HG03571 (cell line): Measurements from ENCODE around the gene SRSF11.

Source experiments
- ATAC-seq: cut with Tn5 transposase; IDR thresholded peaks from one replicate; pipeline ENCODE4 v1.9.1; 2021; ENCODE audit not compliant: unreplicated experiment

SRSF11 gene

DNA sequence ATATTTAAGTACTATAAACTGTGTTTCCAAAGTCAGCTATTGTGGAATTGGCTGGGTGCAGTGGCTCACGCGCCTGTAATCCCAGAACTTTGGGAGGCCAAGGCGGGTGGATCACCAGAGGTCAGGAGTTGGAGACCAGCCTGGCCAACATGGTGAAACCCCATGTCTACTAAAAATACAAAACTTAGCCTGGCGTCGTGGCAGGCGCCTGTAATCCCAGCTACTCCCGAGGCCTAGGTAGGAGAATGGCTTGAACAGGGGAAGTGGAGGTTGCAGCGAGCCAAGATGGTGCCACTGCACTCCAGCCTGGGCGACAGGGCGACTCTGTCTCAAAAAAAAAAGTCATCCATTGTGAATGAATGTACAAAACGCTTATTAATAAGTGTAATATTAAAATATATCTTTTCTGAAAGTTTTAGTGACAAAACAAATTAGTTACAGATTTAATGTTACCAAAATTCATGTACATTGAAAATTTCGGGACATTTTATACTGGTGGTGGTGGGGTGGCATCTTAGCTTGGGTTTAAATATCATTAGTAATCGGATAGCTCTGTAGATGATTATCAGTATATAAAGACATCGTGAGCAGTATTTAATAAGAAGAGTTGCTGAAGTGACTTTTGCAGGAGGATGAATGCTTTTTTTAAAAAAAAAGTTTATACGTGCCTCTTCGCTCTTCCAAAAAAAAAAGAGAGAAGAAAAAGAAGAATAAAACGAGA lies 503 bp upstream of the SRSF11 start:
- ATAC-seq: peak; percentile 2

DNA sequence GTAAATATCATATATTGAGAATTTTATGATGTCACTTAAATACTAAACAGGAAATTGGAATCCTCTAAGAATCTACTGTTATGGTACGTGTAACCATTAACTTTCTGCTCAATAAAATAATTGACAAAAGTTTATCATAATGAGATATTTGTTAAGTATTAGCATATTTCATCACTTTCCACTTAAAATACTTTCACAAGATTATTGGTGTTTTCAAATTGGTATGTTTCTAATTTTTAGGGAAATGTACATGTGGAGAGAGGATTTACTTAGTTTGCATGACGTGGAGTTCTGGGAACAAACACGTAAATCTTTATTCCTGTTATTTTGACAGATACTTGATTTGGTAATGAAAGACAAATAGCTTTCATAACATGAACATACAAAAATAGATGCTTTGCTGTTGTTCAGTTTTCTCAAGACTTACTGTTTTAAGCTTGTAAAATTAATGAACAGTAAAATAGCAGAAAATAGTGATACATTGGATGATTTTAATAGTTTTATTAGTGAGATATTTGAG lies 1.6 kb downstream of the SRSF11 start:
- no peak for ATAC-seq

DNA sequence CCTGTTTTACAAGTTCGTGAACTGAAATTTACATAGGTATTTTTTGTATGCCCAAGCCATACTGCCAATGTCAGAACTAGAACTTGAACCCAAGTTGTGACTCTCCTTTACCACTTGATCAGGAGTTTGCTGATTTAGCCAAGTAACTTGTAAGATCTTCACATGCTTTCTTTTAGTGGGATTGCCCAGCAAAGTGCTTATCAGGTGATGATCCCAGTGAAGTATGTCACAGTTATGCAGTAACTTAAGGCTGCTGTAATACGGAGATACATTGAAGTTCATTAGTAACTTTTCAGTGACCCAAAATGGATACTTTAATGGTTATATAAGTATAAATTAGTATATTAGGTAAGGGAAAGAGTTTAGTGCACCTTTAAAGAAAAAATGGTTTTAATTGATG lies 3.8 kb downstream of the SRSF11 start:
- no peak for ATAC-seq

DNA sequence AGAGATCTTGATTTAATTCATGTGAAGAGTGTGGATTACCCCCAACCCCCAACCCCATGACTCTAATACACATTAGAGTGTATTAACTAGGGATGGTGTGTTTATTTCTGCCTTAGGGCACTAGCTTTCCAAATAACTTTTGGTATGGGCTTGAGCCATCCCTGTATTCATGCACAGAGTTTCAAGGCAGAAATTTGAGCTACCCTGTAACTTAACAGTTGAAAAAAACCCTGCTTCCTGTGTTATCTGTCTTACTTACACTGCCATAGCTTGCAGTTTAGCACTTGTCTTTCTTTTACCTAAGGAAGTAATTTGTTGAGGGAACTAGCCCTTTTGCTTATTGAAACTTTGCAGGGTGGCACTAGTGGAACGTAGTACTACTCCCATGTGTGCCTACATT lies 6.3 kb downstream of the SRSF11 start:
- ATAC-seq: no peak

DNA sequence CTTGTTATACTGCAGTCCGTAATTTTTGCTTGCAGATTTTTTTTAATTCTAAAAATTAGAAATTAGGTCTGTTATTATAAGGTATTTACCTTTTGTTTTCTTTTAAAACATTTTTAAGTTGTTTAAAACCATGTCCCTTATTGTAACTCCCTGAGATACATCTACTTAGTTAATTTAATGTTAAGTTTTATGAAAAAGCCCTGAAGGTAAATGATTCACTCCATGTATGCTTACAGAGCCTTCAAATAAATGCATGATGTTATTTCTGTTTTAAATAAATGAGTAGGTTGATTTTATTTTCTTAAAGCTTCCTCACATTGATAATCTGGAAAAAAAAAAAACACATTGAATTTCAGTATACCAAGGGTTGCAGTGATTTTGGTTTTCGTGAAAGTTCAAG lies 7.5 kb downstream of the SRSF11 start:
- no peak for ATAC-seq

DNA sequence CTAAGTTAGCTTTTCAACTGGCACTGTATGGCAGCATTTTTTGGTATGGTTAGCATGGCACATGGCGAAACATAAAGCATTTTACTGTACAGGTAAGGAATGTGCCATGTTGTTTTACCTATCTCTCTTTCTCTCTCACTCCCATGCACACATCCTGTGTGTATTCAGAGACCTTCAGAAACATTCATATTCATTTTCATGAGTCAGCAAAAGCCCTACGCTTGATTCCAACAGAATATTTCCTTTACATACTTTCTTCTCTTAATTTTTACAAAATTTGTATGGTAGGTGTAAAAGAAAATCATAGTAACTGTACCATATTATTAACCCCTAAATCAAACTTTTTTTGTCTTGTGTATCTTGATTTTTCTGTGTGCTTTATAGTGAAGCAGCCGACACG lies 10.3 kb downstream of the SRSF11 start:
- ATAC-seq: no peak

DNA sequence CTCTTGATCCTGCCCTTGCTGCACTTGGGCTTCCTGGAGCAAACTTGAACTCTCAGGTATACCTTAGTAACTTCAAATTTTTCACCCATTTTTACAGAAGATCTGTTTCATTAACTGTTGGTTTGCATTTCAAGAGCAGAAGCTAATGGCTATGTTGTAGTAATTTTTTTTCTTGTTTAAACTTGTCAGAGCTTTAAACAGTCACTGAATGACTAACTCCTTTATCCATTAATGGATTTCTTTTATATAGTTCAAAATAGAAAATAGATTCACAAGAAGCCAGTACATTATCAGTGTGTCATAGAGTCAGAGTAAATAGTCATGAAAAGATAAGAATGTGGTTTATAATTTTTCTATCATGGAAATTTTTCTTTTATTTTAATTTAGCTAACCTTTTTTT lies 13.6 kb downstream of the SRSF11 start:
- no peak for ATAC-seq

DNA sequence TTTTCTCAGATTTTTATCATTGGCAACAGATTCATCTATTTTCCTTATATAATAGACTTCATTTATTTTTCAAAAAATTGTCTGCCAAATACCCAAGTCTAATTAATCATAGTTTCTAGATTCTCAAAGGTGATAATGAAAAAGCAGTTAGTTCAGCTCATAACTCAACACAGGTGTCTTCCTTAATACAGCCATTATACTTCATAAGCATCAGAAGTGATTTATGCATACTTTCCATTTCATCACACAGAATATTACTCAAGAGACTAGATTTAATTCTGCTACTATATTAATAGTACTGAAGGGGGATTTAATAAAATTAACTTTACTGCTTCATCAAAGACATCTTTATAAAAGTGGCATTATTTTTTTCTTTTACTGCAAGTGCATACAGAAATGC lies 18.8 kb downstream of the SRSF11 start:
- ATAC-seq: no peak

DNA sequence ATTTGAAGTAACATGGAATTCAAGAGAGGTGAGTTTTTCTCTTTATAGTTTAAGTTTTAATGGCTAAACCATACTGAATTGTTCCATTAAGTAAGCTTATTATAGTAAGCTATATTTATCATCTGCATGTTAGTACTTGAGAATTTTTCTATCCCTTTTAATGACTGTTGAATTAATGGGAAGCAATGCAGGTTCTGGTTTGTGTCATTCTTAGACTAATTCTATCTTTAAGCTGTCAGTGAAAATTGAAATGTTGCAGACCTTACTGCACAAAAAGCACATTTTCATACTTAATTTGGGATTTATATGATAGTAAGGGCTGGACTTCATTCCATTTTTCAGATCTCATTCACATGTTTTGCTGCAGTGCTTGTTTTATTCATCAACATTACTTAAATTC lies 25.9 kb downstream of the SRSF11 start:
- no peak for ATAC-seq

DNA sequence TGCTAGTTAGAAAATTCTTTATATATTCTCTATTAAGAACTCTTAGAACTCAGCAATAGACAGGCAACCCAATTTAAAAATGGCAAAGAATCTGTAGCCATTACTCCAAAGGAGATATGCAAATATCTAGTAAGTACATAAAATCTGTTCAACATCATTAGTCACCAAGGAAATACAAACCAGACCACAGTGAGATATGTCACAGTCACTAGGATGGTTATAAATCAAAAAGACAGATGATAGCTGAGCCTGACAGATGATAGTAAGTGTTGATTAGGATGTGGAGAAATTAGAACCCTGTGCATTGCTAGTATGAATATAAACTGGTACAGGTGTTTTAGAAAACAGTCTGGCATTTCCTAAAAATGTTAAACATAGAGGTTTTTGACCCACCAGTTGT lies 26.6 kb downstream of the SRSF11 start:
- ATAC-seq: no peak

DNA sequence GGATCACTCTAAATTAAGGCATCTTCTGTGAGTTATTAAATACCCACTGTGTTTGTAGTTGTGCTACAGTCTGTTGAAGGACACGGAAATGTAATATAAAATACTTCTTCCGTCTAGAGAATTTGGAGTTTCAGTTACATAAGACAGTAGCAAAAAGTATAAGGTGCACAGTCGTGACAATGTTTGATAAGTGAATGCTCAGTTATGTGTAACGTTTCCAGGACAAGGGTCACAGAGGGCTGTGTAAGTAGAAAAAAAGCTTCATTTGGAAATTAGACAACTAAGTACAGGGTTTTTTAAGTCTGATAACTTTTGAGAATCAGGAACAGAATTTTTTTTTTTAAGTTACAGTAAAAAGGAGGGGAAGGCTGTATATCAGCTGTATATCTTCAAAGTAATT lies 27.5 kb downstream of the SRSF11 start:
- no peak for ATAC-seq

DNA sequence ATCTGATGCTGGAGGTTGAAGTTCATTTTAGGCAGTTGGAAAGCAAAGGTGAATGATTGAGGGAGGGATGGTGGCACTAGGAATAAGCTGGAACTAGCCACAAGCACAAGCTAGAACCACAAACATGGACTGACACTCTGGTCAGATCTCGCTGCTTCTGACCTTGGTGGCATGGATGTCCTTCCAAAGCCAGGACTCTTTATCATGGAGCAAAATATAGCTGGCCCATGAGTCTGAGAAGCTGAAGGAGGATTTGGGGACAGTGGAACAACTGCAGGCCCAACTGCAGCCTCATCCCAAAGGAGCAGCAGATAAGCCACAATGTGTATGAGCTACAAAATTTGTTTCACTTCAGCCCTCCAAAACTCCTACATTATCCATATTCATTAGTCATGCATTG lies 35.5 kb downstream of the SRSF11 start:
- no peak for ATAC-seq

DNA sequence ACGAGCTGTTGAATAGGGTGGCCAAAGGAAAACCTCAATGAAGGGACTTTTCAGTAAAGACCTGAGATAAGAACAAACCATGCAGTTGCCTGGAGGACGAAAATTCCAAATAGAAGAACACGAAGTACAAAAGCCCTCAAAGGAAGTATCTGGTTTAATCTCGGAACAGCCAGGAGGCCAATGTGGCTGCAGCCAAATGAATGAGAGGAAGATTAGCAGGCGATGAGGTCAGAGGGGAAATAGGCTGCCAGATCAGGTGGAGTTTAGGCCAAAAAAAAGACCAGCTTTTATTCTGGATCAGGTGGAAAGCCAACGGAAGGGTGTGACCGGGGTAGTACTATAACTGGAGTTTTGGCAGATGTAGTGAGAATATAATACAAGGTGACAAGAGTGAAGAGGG lies 43.7 kb downstream of the SRSF11 start:
- no peak for ATAC-seq

DNA sequence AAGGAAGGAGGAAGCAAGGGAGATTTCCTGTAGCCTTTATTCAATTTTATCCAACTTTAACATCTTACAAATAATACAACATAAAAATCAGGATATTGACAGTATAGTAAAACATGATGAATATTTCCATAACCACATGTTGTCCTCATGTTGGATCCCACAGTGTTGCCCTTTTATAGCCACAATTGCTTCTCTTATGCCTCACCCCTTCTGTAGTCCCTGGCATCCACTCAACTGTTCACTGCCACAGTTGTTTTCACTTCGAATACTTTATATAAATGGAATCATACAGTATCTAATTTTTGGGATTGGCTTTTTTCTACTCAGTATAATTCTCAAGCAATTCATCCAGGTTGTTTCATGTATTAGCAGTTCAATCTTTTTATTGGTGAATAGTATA lies 44.8 kb downstream of the SRSF11 start:
- no peak for ATAC-seq

DNA sequence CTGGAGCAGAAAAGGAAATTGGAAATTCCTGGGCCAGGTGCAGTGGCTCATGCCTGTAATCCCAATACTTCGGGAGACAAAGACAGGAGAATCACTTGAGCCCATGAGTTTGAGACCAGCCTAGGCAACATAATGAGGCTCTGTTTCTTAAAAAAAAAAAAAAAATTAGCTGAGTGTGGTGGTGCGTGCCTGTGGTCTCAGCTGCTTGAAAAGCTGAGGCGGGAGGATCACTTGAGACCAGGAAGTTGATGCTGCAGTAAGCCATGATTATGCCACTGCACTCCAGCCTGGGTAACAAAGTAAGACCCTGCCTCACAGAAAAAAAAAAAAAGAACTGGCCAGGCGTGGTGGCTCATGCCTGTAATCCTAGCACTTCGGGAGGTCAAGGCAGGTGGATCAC lies 56.7 kb downstream of the SRSF11 start:
- ATAC-seq: no peak

DNA sequence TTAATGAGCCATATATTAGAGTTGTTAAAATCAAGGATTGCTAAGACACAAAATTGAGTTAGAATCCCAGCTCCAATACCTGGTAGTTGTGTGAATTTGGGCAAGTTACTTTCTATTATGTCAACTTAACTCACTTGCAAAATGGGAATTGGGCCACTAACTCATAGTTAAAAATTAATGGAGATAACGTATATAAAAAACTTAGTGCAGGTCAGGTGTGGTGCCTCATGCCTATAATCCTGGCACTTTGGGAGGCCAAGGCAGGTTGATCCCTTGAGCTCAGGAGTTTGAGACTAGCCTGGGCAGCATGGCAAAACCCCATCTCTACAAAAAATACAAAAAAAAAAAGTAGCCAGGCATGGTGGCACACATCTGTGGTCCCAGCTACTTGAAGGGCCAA lies 57.5 kb downstream of the SRSF11 start:
- ATAC-seq: no peak

DNA sequence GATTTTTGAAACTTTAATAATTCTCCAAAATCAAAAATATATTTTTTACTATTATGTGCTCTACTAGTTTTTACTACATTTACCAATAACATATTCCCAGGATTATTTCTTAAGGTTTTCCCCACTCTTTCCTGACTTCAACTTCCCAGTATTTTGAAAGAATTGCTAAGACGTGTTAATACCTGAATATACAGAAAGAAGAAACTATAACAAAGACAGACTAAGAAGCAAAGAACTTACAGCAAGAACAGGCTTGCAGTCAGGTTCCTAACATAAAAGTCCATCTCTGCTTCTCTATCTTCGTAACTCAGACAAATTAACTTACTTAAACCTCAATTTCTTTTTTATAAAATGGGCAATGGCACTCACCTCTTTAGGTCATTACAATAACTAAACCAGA lies 63.2 kb downstream of the SRSF11 start:
- no peak for ATAC-seq

DNA sequence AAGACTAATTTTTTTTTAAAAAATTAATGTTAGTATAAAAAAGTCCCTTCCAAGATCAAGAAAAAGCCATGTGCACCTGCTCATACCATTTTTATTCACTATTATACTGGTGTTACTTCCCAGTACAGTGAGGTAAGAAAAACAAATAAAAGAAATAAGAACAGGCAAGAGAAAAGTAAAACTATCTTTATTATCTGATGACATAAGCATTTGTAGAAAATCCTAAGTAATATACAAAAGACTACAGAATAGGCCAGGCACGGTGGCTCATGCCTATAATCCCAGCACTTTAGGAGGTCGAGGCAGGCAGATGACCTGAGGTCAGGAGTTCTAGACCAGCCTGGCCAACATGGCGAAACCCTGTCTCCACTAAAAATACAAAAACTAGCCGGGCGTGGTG lies 65.3 kb downstream of the SRSF11 start:
- no peak for ATAC-seq

DNA sequence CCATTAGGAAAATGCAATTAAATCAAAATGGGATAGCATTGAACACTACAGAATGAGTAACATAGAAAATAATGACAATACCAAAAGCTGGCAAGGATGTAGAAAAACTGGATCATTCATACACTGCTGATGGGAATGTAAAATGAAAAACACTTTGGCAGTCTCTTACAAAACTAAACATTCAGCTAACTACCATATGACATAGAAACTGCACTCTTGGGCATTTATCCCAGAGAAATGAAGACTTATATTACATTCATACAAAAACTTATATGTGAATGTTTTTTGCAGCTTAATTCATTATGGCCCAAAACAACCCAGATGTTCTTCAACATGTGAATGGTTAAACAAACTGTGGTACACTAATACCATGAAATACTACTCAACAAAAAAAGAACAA lies 67.0 kb downstream of the SRSF11 start:
- ATAC-seq: no peak

DNA sequence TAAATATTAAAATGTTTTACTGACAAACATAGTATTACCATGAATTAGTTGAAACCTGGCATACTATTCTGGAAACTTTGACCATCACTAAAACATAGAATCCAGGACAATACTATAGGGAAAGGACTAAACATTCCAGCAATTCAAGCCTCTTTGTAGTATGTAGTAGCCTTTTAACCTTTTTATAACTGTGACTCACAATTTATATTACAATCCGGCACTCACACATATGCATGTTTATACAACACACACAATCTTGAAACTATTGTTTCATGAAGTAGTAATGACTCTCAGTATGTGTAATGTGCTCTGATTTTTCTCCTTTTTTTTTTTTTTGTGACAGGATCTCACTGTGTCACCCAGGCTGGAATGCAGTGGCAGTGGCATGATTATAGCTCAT lies 69.0 kb downstream of the SRSF11 start:
- ATAC-seq: no peak

DNA sequence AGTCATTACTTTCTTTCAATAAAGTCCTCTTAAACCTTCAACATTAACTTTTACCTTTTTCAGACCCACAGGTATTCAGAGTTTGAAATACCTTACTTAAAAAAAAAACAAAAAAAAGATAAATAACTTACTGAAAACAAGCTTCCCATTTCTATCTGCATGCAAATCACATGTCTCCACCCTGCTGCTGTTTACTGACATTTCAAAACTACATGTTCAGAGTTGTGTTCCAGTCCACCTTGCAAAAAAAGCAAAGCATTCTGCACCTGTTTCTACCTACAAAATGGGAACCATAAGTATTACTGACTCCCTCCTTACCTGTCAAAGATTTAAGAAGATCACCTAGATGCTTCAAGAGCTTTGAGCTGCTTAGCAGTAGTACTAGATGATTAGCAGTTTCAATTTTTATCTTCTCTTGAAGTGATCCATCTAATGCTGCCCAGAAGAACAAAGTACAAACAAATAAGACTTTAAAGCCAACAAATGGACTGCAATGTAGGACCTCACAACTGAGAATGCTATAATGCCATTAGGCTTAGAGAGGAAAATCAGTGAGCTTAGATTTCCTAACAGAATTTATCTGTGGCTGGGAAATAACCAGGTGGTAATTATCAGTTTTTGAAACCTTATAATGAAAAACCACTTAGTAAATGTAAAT lies 72.1 kb downstream of the SRSF11 start:
- ATAC-seq: no peak

DNA sequence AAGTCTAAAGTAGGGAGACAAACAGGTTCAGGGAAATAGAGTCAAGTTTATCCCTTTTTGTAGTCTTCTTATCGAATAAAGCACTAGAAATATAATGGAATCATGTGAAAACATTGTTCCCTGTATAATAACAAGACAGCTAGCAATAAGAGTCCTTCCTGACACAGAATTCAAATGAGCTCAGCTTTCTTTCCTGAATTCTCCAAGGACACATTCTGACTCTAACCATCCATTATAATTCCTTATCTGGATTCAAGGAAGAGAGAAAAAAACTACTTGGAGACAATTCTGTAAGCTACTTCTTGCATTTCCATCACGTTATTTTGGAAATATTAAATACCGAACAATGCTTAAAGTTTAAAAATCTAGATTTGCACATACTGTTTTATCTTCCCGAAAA lies 74.6 kb downstream of the SRSF11 start:
- no peak for ATAC-seq

DNA sequence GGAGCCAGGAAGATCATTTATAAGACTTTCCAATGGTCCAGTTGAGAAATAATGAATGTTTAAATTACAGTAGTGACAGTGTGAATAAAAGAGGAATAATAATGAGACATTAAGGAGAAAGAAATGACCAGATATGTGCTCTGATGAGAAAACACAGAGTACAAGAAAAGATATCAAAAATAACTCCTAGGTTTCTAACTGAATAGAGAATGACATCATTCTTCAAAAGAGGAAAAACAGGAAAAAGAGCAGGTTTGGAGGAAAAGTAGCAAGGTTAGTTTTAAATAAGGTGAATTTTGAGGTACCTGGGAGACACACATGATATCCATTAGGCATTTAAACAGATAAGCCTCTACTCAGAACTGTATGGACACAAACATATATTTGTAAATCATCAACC lies 78.3 kb downstream of the SRSF11 start:
- no peak for ATAC-seq
